Endothelial cell of umbilical vein (primary cell): Measurements from ENCODE around the gene SORCS2. TPM values are rescaled to one million over a fixed set of nuclear protein-coding genes. Genes with fewer than 3 reads are reported as not detected.

Source experiments
- BruUV-seq: library from RNA; stranded (reverse); fragments of 400-500 nt; replicated peaks from 2 replicates; lab custom pipeline; 2021; lab: Mats Ljungman, UMichigan
- CTCF ChIA-PET: fragments of 300-600, 350-600 bp; sonication (Branson Sonifier 250); formaldehyde crosslinking; loops from one replicate; lab custom pipeline; 2021; ENCODE audit warnings: antibody characterized with exemption, inconsistent platforms; lab: Charles Lee
- POLR2A ChIA-PET: fragments of 300-600, 350-600 bp; sonication (Branson Sonifier 250); formaldehyde crosslinking; loops from one replicate; lab custom pipeline; 2021; ENCODE audit warnings: antibody characterized with exemption, inconsistent platforms; lab: Charles Lee
- DNase-seq: peaks from one replicate; pipeline ENCODE4 v3.0.0-alpha.2; 2011; ENCODE audit warnings: low read depth, low spot score
- FAIRE-seq: peaks from 2 replicates; lab custom pipeline; 2011; peaks lifted over from hg19 to GRCh38; lab: Jason Lieb, UNC
- H2AFZ ChIP-seq: 2 replicates; pipeline ENCODE4 v1.6.0; 2012; ENCODE audit warnings: low read depth, low read length, control low read depth, inconsistent platforms
- H3K27ac ChIP-seq: 2 replicates; pipeline ENCODE4 v1.5.1; 2011; ENCODE audit warnings: low read depth, mild to moderate bottlenecking, control low read depth, low read length, moderate library complexity; ENCODE audit not compliant: insufficient read depth
- H3K27me3 ChIP-seq, 2 experiments: 2 replicates each; pipeline versions ENCODE4 v1.6.0 to v1.6.1; 2011; ENCODE audit warnings: low read length in 2 of 2, mixed read lengths in 1 of 2; ENCODE audit not compliant: control insufficient read depth in 2 of 2, insufficient read depth in 2 of 2
- H3K36me3 ChIP-seq, 2 experiments: 2 replicates in 1 of 2; 3 replicates in 1 of 2; pipeline ENCODE4 v1.5.1; 2011; ENCODE audit warnings: low read length in 2 of 2, mild to moderate bottlenecking in 1 of 2, moderate library complexity in 1 of 2; ENCODE audit not compliant: control insufficient read depth in 2 of 2, insufficient read depth in 2 of 2; ENCODE audit errors: extremely low read depth in 1 of 2
- H3K4me1 ChIP-seq: 3 replicates; pipeline ENCODE4 v1.5.1; 2011; ENCODE audit warnings: mild to moderate bottlenecking, low read length; ENCODE audit not compliant: control insufficient read depth, insufficient read depth; ENCODE audit errors: extremely low read depth
- H3K4me2 ChIP-seq: 2 replicates; pipeline ENCODE4 v1.6.1; 2011; ENCODE audit warnings: low read length, control low read depth, mixed read lengths; ENCODE audit not compliant: insufficient read depth
- H3K4me3 ChIP-seq, 3 experiments: fragments of 200-600 bp in 1 of 3; sonication (generic), shearing (Covaris generic) in 1 of 3; replicated peaks in 1 of 3; 2 replicates each; pipeline ENCODE4 v1.5.1; 2011 to 2016; ENCODE audit warnings: control low read depth in 3 of 3, low read length in 3 of 3, mild to moderate bottlenecking in 2 of 3, inconsistent platforms in 1 of 3, low read depth in 1 of 3, moderate library complexity in 1 of 3; ENCODE audit not compliant: insufficient read depth in 1 of 3
- H3K79me2 ChIP-seq: 2 replicates; pipeline ENCODE4 v1.6.0; 2012; ENCODE audit warnings: low read length, inconsistent platforms; ENCODE audit not compliant: control insufficient read depth, insufficient read depth
- H3K9ac ChIP-seq: replicated peaks from 2 replicates; pipeline ENCODE3; 2011; ENCODE audit warnings: low read length, control low read depth; ENCODE audit not compliant: insufficient read depth; ENCODE audit errors: extremely low read depth
- H3K9me1 ChIP-seq: replicated peaks from 3 replicates; pipeline ENCODE4 v1.6.0; 2011; ENCODE audit warnings: mild to moderate bottlenecking, low read length; ENCODE audit not compliant: control insufficient read depth, insufficient read depth; ENCODE audit errors: extremely low read depth
- H3K9me3 ChIP-seq: replicated peaks from 2 replicates; pipeline ENCODE4 v1.5.1; 2012; ENCODE audit warnings: low read length, inconsistent platforms; ENCODE audit not compliant: control insufficient read depth, insufficient read depth
- H4K20me1 ChIP-seq: replicated peaks from 2 replicates; pipeline ENCODE3; 2011; ENCODE audit warnings: mild to moderate bottlenecking, low read length; ENCODE audit not compliant: control insufficient read depth, insufficient read depth; ENCODE audit errors: extremely low read depth
- CTCF ChIP-seq, 2 donors: IDR thresholded peaks; 1 replicate in 1 of 2; 2 replicates in 1 of 2; pipeline ENCODE4 v1.5.1; 2011; ENCODE audit warnings: low read length in 2 of 2, mild to moderate bottlenecking in 2 of 2, moderate library complexity in 2 of 2, control low read depth in 1 of 2, inconsistent platforms in 1 of 2, low read depth in 1 of 2; ENCODE audit not compliant: insufficient read depth in 1 of 2; ENCODE audit errors: extremely low read depth in 1 of 2
- EZH2 ChIP-seq: IDR thresholded peaks from 2 replicates; pipeline ENCODE4 v1.6.1; 2012; ENCODE audit warnings: borderline replicate concordance, low read depth, mild to moderate bottlenecking, moderate library complexity, low read length, inconsistent platforms; ENCODE audit not compliant: severe bottlenecking
- FOS ChIP-seq: IDR thresholded peaks from 2 replicates; pipeline ENCODE4 v1.6.1; 2011; ENCODE audit warnings: mild to moderate bottlenecking, low read length, moderate library complexity, borderline replicate concordance; ENCODE audit not compliant: insufficient read depth
- GATA2 ChIP-seq: IDR thresholded peaks from 2 replicates; pipeline ENCODE4 v1.7.0; 2011; ENCODE audit warnings: low read depth, mild to moderate bottlenecking, moderate library complexity, mixed read lengths, low read length; ENCODE audit not compliant: insufficient read length, insufficient read depth
- JUN ChIP-seq: IDR thresholded peaks from 2 replicates; pipeline ENCODE4 v1.6.1; 2011; ENCODE audit warnings: borderline replicate concordance, low read depth; ENCODE audit not compliant: insufficient read length, insufficient read depth
- MYC ChIP-seq: IDR thresholded peaks from one replicate; pipeline ENCODE4 v1.6.1; 2011; ENCODE audit warnings: mild to moderate bottlenecking, low read depth, low read length
- POLR2A ChIP-seq: IDR thresholded peaks from 2 replicates; pipeline ENCODE4 v1.6.1; 2012; ENCODE audit warnings: low read depth, mild to moderate bottlenecking, control low read depth, low read length
- POLR2AphosphoS5 ChIP-seq: IDR thresholded peaks from 2 replicates; pipeline ENCODE4 v1.6.1; 2012; ENCODE audit warnings: low read depth, mild to moderate bottlenecking, control low read depth, low read length, moderate library complexity; ENCODE audit not compliant: insufficient read depth
- dilution Hi-C: fragments of 300-500 bp; cut with MboI; formaldehyde crosslinking; loops from one replicate; pipeline ENCODE4 v1.15.0; 2019; ENCODE audit warnings: low sequenced_read_pairs; ENCODE audit not compliant: extremely low pct_ligation_motif_present
- intact Hi-C: fragments of 100-400 bp; cut with micrococcal nuclease; formaldehyde crosslinking; loops from one replicate; pipeline ENCODE4 v1.10.0; 2022
- polyA plus RNA-seq, 4 experiments: library from polyadenylated mRNA; depleted of rRNA in 3 of 4; stranded (reverse) in 3 of 4; unstranded in 1 of 4; fragments of >200 nt; gene quantifications; 2 replicates each; pipeline versions ENCODE4 v1.2.1 to v1.2.3, GENCODE V29; 2011 to 2012; ENCODE audit warnings: missing spikeins in 1 of 4
- total RNA-seq: library from RNA; stranded (reverse); gene quantifications from 2 replicates; pipeline ENCODE4 v1.2.3, GENCODE V29; 2021
- TF ChIP-seq, protein P1 (sequence below): IDR thresholded peaks from 2 replicates; pipeline ENCODE4 v1.6.1; 2011; ENCODE audit not compliant: insufficient read depth, insufficient read length

The SORCS2 gene
- total and polyA plus RNA-seq, 2 donors (not counting 3 experiments of a cell fraction or from before 2014, with no cell fraction given), result not detected

DNA sequence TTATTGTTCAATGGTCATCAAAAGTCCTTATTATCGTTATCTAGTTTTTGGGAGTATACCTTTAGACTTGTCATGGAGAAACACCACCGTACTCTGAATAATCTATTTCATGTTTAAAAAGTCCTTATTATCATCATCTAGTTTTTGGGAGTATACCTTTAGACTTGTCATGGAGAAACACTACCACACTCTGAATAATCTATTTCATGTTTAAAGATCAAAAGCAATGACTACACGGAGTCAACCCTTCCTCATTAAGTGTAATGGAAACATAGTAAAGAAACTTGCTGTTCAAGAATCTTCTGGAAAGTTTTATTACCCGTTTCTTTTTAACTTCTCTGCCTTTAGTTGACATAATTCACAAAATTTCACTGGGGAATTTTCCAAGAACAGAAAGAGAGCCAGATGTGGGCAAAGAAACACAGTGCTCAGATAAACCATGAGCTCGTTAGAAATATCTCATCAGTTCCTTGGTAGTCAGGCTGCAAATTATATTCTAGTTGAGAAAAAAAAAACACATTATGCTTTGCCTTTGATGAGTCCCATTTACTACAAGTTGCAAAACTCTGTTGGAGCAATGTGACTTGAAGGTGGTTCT, 588.5 kb downstream of the SORCS2 start:
- Histone ChIP-seq H3K9me1 (no peaks in the 10 kb centered on the region), H3K79me2 (peaks cover 67% of the 10 kb centered on the region), H3K4me3 (no peak overlapping the region), H2AFZ (no peak overlapping the region), H3K27ac (peak overlapping the region; percentile 93), H4K20me1 (no peaks in the 10 kb centered on the region), H3K36me3 (peaks cover 24 to 58% of the 10 kb centered on the region in 2 experiments), H3K9me3 (no peaks in the 10 kb centered on the region), H3K4me1 (peaks cover 57% of the 10 kb centered on the region), H3K27me3 (no peaks in the 10 kb centered on the region), H3K4me2 (peak overlapping the region; percentile 48), H3K9ac (peak overlapping the region; percentile 72)
- TSS peak; percentile 32 for BruUV-seq
- ChIA-PET POLR2A (no interaction called here), CTCF (interaction anchor here (1.2 to 2.0 kb wide), 7 partner anchors 11 to 157 kb away, joined by 4 to 11 read pairs (median 6); no protein-coding TSS in a partner anchor)
- TF ChIP-seq MYC (no peak), GATA2 (no peak), CTCF (IDR thresholded peaks at IDR 0.05; ENCODE audit: extremely low read depth in 1 of 2, insufficient read depth in 1 of 2, low read depth in 1 of 2, low read length in 2 of 2) (no peak), JUN (no peak), POLR2AphosphoS5 (no peak), EZH2 (no peak), POLR2A (no peak), FOS (no peak)
- TF ChIP-seq, protein P1, sequence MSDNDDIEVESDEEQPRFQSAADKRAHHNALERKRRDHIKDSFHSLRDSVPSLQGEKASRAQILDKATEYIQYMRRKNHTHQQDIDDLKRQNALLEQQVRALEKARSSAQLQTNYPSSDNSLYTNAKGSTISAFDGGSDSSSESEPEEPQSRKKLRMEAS, result no peak
- intact Hi-C loops, result loop anchor here (1.0 kb wide), 3 partner anchors 11 to 47 kb away; no protein-coding TSS in a partner anchor
- FAIRE-seq (peak; percentile 64), DNase-seq (no peak)
- dilution Hi-C loops, result no loop called here
